GM19324 (cell line): ENCODE results near the gene SERPINB8.
"Not testable (repeated sequence)": the region's sequence is repeated elsewhere in the genome, so short reads cannot be mapped to it uniquely, and the experiment has no call there.

ENCODE experiments used
- ATAC-seq: cut with Tn5 transposase; IDR thresholded peaks from one replicate; pipeline ENCODE4 v1.9.1; 2021; ENCODE audit warnings: mild to moderate bottlenecking, moderate library complexity; ENCODE audit not compliant: unreplicated experiment, low FRiP score

SERPINB8 gene

GRCh38 chr18:63969942-63970808 is at the start of gene SERPINB8:
SERPINB8 (plus strand) TSS chr18:63970081; CDS start chr18:63978309, 8,228 bp downstream.
- peak; percentile 95 for ATAC-seq

- ATAC-seq = no peak
These were observed 47.8 kb upstream of the SERPINB8 start for GRCh38 chr18:63922049-63922448.

- ATAC-seq = no peak
These were observed 45.3 kb upstream of the SERPINB8 start for GRCh38 chr18:63924551-63924950.

- no peak for ATAC-seq
These were observed 41.5 kb upstream of the SERPINB8 start for GRCh38 chr18:63928331-63928730.

GRCh38 chr18:63929369-63929768 is 40.5 kb upstream of the SERPINB8 start:
- ATAC-seq = not testable (repeated sequence)

GRCh38 chr18:63930773-63931354 is 39.0 kb upstream of the SERPINB8 start:
- no peak for ATAC-seq

GRCh38 chr18:63936156-63936931 is 33.5 kb upstream of the SERPINB8 start:
- ATAC-seq = peak; percentile 99

GRCh38 chr18:63936932-63937393 is 32.9 kb upstream of the SERPINB8 start:
- ATAC-seq = no peak

GRCh38 chr18:63940008-63940407 is 29.9 kb upstream of the SERPINB8 start:
- no peak for ATAC-seq

GRCh38 chr18:63940543-63941050 is 29.3 kb upstream of the SERPINB8 start:
- not testable (repeated sequence) for ATAC-seq

GRCh38 chr18:63947051-63947790 is 22.7 kb upstream of the SERPINB8 start:
- ATAC-seq = no peak

- peak; percentile 94 for ATAC-seq
These were observed 20.7 kb upstream of the SERPINB8 start, which contains the start of gene HMSD for GRCh38 chr18:63949068-63949737. HMSD (plus strand) TSS chr18:63949301; CDS start chr18:63953456, 4,155 bp downstream.

GRCh38 chr18:63951302-63951705 is 18.6 kb upstream of the SERPINB8 start:
- ATAC-seq = no peak

- ATAC-seq = no peak
These were observed 16.1 kb upstream of the SERPINB8 start for GRCh38 chr18:63953811-63954210.

- ATAC-seq = no peak
These were observed 13.1 kb upstream of the SERPINB8 start for GRCh38 chr18:63956755-63957154.

- ATAC-seq = no peak
These were observed 9.0 kb upstream of the SERPINB8 start for GRCh38 chr18:63960891-63961290.

GRCh38 chr18:63961435-63961980 is 8.4 kb upstream of the SERPINB8 start:
- no peak for ATAC-seq

- no peak for ATAC-seq
These were observed 7.7 kb upstream of the SERPINB8 start for GRCh38 chr18:63962137-63962536.

- peak; percentile 79 for ATAC-seq
These were observed 6.1 kb upstream of the SERPINB8 start for GRCh38 chr18:63963615-63964256.
